HG03103 (cell line): ENCODE results near the gene KCNA1.
"Not testable (repeated sequence)": the region's sequence is repeated elsewhere in the genome, so short reads cannot be mapped to it uniquely, and the experiment has no call there.

Experiments
- ATAC-seq: cut with Tn5 transposase; IDR thresholded peaks from one replicate; pipeline ENCODE4 v1.9.1; 2021; ENCODE audit warnings: low read depth; ENCODE audit not compliant: unreplicated experiment

Gene KCNA1

DNA sequence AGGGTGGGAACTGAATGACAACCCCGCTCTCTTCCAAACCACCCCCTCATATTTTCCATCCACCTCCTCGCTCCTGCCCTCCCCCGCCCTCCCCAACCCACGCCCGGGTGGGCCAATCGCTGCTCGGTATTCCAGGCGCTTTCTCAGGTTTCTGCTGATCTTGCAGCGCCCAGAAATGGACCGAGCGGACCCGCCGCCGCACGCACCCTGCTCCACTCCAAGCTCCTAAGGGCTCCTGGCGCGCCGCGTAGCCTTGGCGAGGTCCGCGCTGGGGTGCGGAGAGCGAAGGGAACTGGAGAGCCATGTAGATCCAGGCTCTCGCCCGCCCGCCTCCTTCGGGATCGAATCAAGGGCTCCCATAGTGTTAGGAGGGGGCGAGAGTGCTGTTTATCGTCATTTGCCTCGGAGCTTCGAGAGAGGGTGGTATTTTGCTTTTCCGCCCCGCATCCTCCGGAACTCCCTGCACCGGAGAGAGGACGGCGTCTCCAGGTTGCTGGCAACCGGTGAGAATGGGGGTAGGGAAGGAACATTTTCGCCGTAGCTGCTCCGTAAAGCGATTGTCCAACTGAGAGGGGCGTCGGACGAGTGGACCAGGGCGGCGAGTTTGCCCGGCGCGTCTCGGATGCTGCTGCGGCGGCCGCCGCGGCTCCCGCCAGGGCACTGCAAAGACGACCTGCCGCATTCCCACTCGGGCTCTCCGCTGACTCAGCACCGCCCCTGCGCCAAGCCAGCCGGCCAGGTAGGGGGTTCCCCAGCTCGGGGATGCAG lies at the start of gene KCNA1:
Gene KCNA1 (plus strand): TSS at position 172 of the 768 bp plus-strand sequence. CDS start 1,474 bp downstream, outside the sequence.
- no peak for ATAC-seq

DNA sequence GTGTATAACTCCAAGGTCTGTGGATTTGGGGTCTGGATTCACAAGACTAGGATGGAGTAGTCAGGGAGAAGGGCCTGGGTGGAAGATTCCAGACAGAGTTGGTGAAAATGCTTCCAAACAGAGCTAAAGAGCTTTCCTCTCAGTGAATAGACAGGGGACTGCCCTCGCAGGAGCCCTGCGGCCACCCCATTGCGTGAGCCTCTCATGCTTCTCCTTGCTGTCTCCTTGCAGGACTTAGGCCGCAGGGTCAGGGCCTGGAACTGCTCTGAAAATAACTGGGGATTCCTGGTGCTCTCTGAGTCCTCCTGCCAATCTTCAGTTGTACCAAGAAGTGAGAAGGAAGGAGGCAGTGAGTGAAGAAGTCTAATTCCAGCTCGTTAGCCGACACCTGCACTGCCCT lies 49.0 kb upstream of the KCNA1 start:
- no peak for ATAC-seq

DNA sequence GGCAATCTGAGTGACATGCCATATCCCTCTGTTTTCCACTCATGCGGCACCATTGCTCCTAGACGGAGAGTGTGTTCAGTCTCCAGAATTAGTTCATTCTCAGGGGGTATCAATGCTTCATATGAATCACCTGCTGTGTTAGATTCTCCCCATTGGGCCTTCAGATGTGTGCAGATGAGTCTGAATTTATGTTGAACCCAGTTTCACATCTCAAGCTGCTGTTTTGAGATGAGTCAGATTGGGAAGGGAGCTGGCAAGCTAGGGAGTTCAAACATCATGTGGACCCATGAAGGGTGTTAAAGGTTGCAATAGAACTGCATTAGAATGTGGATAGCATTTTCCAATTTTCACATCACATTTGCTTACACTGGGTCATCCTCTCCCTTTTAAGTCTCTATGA lies 46.9 kb upstream of the KCNA1 start:
- ATAC-seq: no peak

DNA sequence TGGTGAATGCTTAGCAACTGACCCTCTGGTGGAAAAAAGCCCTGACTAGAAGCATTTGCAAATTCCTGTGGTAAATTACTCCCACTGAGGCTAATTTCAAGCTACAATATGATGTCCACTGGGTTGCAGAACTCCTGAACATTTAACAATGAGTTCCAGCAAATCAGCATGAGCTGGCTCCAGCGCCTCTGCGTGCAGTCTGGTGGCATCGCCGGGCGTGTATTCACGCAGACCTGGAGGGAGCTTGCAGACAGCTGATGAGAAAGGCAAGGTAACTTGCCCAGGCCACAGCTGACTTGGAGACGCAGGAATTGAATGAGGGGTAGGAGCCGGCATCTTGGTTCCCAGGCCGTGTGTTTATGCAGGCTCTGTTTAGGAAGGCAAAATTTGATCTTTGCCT lies 45.1 kb upstream of the KCNA1 start:
- ATAC-seq: no peak

DNA sequence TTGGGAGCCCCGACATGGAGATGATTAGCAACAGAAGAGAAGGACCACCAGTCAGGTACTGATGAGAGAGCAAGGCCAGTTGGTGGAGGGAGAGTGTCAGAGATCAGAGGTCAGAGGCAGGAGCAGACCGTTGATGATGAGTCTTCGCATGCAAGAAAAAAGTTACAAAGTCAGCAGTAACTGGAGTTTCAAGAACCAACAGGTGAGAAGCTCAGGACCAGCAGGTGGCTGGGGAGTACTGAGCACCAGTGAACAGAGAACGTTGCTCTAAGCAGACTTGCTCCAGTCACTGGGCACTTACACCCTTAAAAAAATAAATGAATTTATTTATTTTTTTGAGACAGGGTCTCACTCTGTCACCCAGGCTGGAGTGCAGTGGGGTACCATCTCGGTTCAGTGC lies 44.5 kb upstream of the KCNA1 start:
- no peak for ATAC-seq

DNA sequence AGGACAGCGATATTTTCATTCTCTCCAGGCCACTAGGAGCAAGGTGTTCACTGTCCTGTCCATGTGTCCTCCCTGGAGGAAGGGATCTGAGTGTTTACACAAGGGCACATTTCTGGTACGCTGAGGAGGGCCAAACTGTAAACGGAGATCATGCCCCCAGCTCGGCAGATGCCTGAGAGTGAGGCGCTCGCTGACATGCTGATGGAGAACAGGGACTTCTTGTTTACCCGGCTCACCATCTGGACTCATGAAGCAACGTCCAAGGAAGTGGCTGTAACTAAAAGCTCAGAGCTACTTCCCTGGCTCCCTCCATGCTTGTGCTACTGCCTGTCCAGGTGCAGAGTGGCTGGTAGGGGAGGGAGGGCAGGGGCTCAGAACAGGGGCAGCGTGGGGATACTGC lies 43.4 kb upstream of the KCNA1 start:
- ATAC-seq: no peak

DNA sequence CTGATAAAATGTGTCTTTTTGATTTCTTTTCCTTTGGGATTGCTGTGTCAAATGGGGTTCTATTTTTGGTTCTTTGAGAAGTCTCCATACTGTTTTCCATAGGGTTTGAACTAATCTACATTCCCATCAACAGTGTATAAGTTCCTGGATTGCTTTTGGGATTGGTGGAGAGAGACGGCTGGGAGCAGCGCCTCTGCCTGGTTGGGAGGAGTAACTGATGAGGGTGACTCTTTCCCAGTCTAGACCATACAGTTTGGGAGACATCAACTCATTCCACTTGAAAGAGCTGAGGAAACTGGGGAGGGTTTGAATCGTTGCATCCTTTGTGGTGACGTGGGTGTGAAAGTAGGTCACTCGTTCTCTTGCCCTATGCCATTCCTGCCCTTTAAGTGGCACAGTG lies 42.3 kb upstream of the KCNA1 start:
- ATAC-seq: no peak

DNA sequence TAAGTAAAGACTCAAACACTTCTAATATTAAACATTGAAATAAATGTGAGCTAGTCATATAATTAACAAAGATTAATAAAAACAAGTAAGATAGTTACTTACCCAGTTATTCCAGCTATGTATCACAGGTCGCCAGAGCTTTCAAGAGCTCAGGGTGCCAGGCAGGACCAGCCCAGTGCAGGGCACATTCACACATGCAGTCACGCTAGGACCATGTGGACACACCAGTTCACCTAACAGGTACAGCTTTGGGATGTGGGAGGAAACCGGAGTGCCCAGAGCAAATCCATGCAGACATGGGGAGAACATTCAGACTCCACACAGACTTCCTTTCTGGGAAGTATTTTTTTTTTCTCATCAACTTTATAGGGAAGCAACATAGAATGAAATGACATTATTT lies 39.3 kb upstream of the KCNA1 start:
- no peak for ATAC-seq

DNA sequence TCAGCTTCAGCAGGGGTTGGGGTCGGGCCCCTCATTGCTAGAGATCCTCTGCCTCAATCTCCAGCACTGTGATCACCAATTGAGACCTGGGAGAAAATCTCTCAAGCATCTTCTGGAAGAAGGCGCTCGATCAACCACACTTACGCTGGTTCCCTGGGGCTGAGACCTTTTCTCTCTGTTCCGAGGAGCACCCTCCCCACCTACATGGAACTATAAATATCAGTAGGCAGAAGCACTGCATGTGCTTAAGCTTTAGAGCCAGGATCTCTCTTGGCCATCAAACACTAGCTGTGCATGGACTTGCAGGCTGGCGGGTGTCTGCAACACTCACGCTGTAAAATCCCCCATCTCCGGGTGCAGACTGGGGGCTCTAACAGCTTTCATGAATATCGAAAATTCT lies 38.2 kb upstream of the KCNA1 start:
- no peak for ATAC-seq

DNA sequence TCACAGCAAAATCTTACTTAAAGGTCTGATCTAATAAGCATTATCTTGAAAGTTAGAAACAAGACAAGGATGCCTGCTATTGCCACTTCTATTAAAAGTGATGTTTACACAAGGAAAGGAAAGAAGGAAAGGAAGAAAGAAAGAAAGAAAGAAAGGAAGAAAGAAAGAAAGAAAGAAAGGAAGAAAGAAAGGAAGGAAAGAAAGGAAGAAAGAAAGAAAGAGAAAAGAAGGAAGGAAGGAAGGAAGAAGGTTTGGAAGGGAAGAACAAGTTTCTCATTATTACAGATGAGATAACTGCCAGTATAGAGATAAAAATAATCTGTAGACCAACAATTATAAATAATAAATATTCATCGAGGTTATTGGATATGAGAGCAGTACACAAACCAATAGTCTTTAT lies 35.8 kb upstream of the KCNA1 start:
- no peak for ATAC-seq

DNA sequence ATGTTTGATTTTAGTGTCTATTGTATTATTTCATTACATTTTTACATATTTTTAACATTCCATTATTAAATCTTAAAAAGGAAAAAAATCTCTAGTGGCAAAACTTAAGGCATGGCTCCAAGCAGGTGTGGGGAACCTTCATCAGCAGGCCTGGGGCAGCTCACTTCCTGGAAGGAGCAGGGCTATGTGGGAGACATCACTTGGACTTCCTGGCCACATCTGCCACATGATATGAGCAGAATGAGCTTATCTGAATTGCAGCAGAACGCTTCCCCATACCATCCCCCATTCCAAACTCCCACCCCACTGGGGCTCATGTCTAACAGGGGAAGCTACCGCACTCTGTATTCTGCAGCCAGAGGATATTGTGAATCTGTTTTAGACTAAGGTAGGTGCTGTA lies 35.0 kb upstream of the KCNA1 start:
- ATAC-seq: no peak

DNA sequence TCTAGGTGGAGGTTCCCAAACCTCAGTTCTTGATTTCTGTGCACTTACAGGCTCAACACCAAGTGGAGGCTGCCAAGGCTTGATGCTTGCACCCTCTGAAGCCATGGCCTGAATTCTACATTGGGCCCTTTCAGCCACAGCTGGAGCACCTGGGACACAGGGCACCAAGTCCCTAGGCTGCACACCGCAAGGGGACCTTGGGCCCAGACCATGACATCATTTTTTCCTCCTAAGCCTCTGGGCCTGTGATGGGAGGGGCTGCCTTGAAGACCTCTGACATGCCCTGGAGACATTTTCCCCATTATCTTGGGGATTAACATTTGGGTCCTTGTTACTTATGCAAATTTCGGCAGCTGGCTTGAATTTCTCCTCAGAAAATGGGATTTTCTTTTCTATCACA lies 30.2 kb upstream of the KCNA1 start:
- not testable (repeated sequence) for ATAC-seq

DNA sequence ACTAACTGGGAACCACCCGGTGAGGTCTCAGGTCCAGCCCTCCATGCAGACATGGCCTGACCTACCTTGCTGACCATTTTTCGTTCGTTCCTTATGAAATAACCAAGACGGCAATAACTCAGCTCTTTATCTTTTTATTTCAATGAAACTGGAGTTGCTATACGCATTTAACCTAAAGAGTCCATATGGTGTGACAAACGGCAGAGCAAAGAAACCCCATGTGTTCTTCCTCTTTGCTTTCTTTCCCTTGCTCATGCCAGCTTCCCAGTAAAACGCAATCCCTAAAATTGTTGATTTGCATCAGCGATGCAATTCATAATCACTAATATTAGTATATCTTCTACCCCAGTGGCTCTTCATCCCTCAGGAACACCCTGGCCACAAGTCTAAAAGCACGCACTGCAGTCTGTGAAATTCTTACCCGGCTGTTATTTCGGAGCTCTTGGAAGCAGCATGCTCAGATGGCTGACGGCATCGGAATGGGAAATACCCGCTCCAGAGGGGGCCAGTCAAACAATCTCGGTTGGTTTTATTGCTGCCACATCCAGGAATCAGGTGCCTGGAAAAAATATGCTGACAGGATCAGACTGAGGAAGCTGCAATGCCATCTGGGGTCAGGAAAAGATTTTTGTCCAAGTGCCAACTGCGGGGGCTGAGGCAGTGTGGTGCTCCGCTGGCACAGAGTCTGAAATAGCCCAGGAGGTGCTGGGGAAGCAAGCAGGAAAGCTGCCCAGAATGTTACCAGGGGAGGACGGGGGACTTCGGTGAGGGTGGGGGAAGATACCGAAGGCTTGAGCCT lies 28.2 kb upstream of the KCNA1 start:
- ATAC-seq: no peak

DNA sequence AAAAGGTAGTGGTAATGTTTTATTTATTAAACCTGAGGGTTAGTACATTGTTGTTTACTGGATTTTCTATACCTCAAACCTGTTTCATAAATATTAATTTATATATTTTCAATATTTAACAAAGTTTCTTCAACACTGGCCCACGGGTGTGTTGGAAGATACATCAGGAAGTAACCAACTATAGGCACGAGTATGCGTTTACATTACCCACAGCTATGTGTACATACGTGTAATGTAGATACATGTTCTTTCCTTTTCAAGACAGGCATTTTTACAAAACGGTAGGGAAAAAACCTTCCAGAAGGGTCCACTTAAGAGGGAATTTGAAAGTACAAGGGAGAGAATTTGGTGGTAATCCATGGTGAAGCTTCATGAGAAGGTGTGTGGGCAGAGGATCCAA lies 17.8 kb upstream of the KCNA1 start:
- ATAC-seq: no peak

DNA sequence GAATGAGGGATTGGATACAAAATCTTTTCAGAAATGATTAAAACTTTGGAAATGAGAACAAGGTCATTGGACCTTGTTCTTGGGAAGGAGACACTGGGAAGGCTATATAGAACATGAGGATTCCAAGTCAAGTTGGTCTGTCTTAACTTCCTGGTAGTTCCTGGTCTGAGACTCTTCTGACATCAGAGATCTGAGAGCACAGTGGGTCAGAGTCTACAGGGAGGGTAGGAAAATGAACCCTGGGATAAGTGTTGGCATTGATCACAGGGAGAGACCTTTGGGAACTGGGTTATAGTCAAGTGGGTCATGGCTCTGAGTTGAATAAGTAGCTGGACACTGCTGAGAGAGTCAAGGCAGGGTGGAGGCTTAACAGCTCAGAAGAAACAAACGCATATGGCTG lies 17.3 kb upstream of the KCNA1 start:
- ATAC-seq: no peak

DNA sequence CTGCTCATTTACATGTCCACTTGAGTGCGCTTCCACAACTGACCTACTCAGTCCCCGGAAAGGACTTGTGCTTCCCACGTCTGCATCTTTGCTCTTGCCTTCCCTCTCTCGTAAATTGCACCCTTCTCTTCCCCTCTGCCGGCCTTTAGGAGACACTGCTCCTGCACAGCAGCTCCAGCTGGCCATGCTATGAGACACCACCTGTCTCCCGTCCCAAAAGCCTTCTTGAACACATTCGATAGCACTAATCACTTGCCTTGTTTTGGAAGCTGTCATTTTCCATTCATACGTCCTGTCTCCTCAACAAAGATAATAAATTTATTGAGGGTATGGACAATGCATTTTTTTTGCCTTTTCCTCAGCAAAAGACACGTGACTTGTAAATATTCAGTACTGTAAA lies 15.7 kb upstream of the KCNA1 start:
- no peak for ATAC-seq

DNA sequence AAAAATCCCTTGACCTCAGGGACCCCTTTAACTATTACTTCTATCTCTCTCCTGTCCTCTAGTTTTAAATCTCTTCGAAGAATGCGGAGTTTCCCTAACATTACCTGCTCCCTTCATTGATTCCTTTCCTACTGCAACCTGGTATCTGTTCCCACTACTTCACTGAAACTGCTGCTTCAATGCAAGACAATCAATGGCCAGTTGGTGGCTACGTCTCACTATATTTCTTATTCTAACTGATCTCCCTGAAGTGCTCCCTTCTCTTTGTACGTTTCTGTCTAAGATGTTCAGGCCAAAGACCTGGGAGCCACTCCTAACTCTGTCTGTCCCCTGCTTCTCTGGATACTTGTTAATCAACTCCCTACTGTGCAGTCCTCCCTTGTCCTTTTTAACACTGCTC lies 10.3 kb upstream of the KCNA1 start:
- no peak for ATAC-seq

DNA sequence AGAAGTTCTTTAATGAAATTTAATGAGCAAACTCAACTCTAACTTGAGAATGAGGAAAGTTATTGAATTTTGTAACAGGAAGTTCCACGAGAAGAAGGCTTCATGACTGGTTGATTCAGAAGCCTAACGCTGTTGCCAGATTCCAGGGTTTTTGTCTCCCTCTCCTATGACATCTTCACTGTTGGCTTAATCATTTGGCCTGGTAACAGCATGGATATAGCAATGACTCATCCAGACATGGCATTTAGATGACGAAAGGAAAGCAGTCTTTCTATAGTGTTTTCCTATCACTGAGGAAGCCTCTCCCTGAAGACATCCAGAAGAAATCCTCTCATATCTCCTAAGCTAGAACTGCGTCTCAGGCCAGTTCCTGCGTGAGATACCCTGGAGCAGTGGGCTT lies 9.4 kb upstream of the KCNA1 start:
- ATAC-seq: no peak

DNA sequence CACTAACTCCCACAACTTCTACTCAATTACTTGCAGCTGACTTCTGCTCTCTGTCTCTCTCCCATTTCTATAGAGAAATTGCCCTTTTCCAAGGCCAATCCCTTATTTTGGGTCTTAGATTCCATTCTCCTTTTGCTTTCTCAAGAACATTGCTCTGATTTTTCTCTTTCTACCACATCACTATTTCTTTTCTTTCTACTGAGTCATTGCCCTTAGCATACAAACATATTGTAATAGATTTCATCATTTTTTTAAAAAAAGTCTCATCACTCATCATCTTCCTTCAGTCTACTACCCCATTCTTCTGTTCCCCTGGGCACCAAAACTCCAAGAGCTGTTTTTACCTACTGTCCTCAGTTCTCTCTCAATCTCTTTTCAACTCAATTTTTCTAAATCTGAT lies 4.4 kb upstream of the KCNA1 start:
- ATAC-seq: no peak

DNA sequence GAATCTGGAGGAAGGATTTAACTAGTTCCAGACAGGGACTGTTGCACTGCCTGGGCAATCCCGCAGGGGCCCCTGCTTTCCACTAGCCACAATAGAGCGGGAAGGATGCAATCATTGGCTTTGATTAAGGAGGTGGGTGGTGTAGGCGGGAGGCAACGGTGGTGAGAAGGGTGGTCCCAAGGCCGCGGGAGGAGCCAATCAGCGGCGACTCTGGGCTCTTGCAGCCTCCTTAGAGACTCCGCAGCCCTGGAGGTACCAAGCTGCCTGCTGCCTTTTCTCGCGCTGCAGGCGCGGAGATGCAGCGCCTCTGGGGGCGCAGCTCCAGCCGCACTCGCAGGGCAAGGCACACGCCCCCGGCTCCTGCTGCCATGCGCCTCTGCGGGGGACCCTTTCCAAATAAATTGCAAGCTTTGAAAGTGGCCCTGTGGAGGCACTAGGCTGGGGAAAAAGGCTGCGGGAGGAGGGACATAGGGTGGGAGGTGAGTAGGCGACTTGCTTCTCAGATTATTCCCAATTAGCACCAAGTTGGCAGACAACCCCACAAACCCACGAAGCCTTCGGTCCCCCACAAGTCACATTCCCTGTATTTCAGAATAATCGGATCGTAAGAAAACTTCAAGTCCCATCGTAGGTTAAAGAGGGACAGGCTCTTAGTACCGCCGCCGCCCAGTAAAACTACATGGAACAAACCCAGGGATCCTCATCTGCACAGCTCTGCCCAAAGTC lies 858 bp upstream of the KCNA1 start:
- ATAC-seq: no peak

DNA sequence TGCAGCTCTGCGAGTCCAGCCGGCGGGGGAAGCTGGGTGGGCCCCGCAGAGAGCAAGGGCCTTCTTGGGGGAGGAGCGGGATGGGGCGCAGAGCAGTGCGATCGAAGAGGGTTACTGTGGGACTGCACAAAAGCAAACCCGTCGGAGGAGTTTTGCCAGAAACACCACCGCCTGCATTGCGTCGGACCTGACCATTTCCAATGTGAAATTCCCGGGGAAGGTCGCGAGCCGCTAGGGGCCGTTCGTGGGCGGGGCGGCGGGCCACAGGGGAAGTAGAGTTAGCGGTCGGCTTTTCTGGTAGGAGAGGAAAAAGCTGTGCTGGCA lies 333 bp upstream of the KCNA1 start:
- no peak for ATAC-seq
